CD14-positive monocyte (primary cell): Measurements from ENCODE around the gene EIF4B. TPM values are rescaled to one million over a fixed set of nuclear protein-coding genes. Genes with fewer than 3 reads are reported as not detected.
A peak's percentile ranks its signal among the peaks of the same experiment; 100 is the strongest.

Experiments
- DNase-seq, 3 donors: peaks; one replicate each; pipeline ENCODE4 v3.0.0-alpha.2; 2011 to 2022
- H2AFZ ChIP-seq: 2 replicates; pipeline ENCODE4 v1.6.0; 2012; ENCODE audit warnings: mild to moderate bottlenecking, low read depth, low read length, inconsistent platforms; ENCODE audit not compliant: insufficient read depth, poor library complexity, severe bottlenecking
- H3K27ac ChIP-seq, 2 donors: 1 replicate in 1 of 2; 2 replicates in 1 of 2; pipeline ENCODE4 v1.5.1; 2012 to 2013; ENCODE audit warnings: low read length in 2 of 2, control low read depth in 1 of 2, inconsistent platforms in 1 of 2, low read depth in 1 of 2, mild to moderate bottlenecking in 1 of 2
- H3K27me3 ChIP-seq, 2 donors: one replicate each; pipeline versions ENCODE4 v1.6.0 to v1.6.1; 2011 to 2013; ENCODE audit warnings: low read length in 2 of 2; ENCODE audit not compliant: control insufficient read depth in 2 of 2, insufficient read depth in 2 of 2
- H3K36me3 ChIP-seq, 2 donors: replicated peaks in 1 of 2; 1 replicate in 1 of 2; 2 replicates in 1 of 2; pipeline versions ENCODE4 v1.5.1 to v1.6.1; 2012 to 2013; ENCODE audit warnings: low read length in 2 of 2, control low read depth in 1 of 2, inconsistent platforms in 1 of 2, mild to moderate bottlenecking in 1 of 2; ENCODE audit not compliant: insufficient read depth in 2 of 2, control insufficient read depth in 1 of 2
- H3K4me1 ChIP-seq, 2 donors: 1 replicate in 1 of 2; 2 replicates in 1 of 2; pipeline versions ENCODE4 v1.5.1 to v1.6.1; 2012 to 2013; ENCODE audit warnings: low read length in 2 of 2, control low read depth in 1 of 2, inconsistent platforms in 1 of 2, mild to moderate bottlenecking in 1 of 2, moderate library complexity in 1 of 2; ENCODE audit not compliant: insufficient read depth in 2 of 2, control insufficient read depth in 1 of 2
- H3K4me2 ChIP-seq: replicated peaks from 2 replicates; pipeline ENCODE3; 2012; ENCODE audit warnings: low read length, moderate library complexity, mild to moderate bottlenecking; ENCODE audit not compliant: poor library complexity, severe bottlenecking; ENCODE audit errors: extremely low read depth
- H3K4me3 ChIP-seq, 3 experiments: fragments of 200-600 bp in 1 of 3; sonication (generic) in 1 of 3; replicated peaks in 1 of 3; 1 replicate in 2 of 3; 2 replicates in 1 of 3; pipeline ENCODE4 v1.5.1; 2011 to 2013; ENCODE audit warnings: low read length in 3 of 3, mild to moderate bottlenecking in 3 of 3, control low read depth in 2 of 3, low read depth in 2 of 3, inconsistent platforms in 1 of 3, moderate library complexity in 1 of 3
- H3K79me2 ChIP-seq: 2 replicates; pipeline ENCODE4 v1.6.0; 2012; ENCODE audit warnings: mild to moderate bottlenecking, control low read depth, inconsistent platforms, low read length, moderate library complexity; ENCODE audit not compliant: insufficient read depth
- H3K9ac ChIP-seq: 2 replicates; pipeline ENCODE4 v1.6.0; 2017; ENCODE audit warnings: low read length, mild to moderate bottlenecking; ENCODE audit not compliant: insufficient read depth, poor library complexity, severe bottlenecking
- H3K9me3 ChIP-seq, 2 donors: replicated peaks in 1 of 2; 1 replicate in 1 of 2; 2 replicates in 1 of 2; pipeline versions ENCODE4 v1.5.1 to v1.6.1; 2012 to 2013; ENCODE audit warnings: low read length in 2 of 2, control low read depth in 1 of 2; ENCODE audit not compliant: control insufficient read depth in 1 of 2, insufficient read depth in 1 of 2
- H4K20me1 ChIP-seq: 2 replicates; pipeline ENCODE4 v1.6.0; 2012; ENCODE audit warnings: mild to moderate bottlenecking, low read length, control low read depth, moderate library complexity; ENCODE audit not compliant: insufficient read depth
- H3K27ac Mint-ChIP-seq, 7 donors: one replicate each; pipeline ENCODE4 v1.8.0; 2020; ENCODE audit warnings: mild to moderate bottlenecking in 7 of 7, mixed read lengths in 7 of 7, moderate library complexity in 6 of 7, inconsistent platforms in 2 of 7
- H3K27me3 Mint-ChIP-seq, 3 donors: one replicate each; pipeline ENCODE4 v1.8.0; 2021 to 2022; ENCODE audit warnings: low read depth in 3 of 3, mild to moderate bottlenecking in 3 of 3, mixed read lengths in 3 of 3, moderate library complexity in 3 of 3, inconsistent platforms in 1 of 3
- H3K36me3 Mint-ChIP-seq, 2 donors: one replicate each; pipeline ENCODE4 v1.8.0; 2020; ENCODE audit warnings: mixed read lengths in 2 of 2, inconsistent platforms in 1 of 2, mild to moderate bottlenecking in 1 of 2
- H3K4me1 Mint-ChIP-seq: one replicate; pipeline ENCODE4 v1.8.0; 2020; ENCODE audit warnings: mild to moderate bottlenecking, mixed read lengths
- H3K4me3 Mint-ChIP-seq, 2 donors: one replicate each; pipeline ENCODE4 v1.8.0; 2020; ENCODE audit warnings: mild to moderate bottlenecking in 2 of 2, mixed read lengths in 2 of 2, moderate library complexity in 1 of 2
- H3K9me3 Mint-ChIP-seq, 7 donors: one replicate each; pipeline ENCODE4 v1.8.0; 2020 to 2022; ENCODE audit warnings: mixed read lengths in 7 of 7, mild to moderate bottlenecking in 6 of 7, moderate library complexity in 6 of 7, inconsistent platforms in 2 of 7
- WGBS: methylation state at CpG from one replicate; pipeline ENCODE4 v1.1.5; 2013; ENCODE audit warnings: missing lambda C conversion rate; ENCODE audit not compliant: insufficient coverage; 5-methylcytosine and 5-hydroxymethylcytosine counted together
- intact Hi-C, 2 donors: fragments of 100-400 bp; cut with micrococcal nuclease; formaldehyde crosslinking; loops; one replicate each; pipeline versions ENCODE4 v1.15.0 to v1.15.1; 2023
- polyA plus RNA-seq, 3 donors: library from polyadenylated mRNA; depleted of rRNA in 1 of 3; unstranded in 2 of 3; stranded (reverse) in 1 of 3; fragments of 300-500 nt in 2 of 3; fragments of >200 nt in 1 of 3; fragmentation: Illumina TruSeq in 2 of 3; gene quantifications; 1 replicate in 2 of 3; 2 replicates in 1 of 3; pipeline ENCODE4 v1.2.3, GENCODE V29; 2012 to 2021
- TF ChIP-seq, protein P1 (sequence below): fragments of 200-600 bp; IDR thresholded peaks from one replicate; pipeline ENCODE4 v1.8.0; 2022; ENCODE audit warnings: antibody characterized with exemption, mild to moderate bottlenecking

The EIF4B gene
- polyA plus RNA-seq, 3 donors = 41.2 to 185 (median 58.6) TPM

GRCh38 chr12:53074999-53075370, 68.7 kb downstream of the EIF4B start:
- no peak for DNase-seq
- H3K36me3 ChIP-seq = peaks cover 53 to 66% of the 10 kb centered on the region in 2 donors
- no peak overlapping the region for H3K4me3 ChIP-seq
- H3K9me3 Mint-ChIP-seq = no peaks in the 10 kb centered on the region
- H2AFZ ChIP-seq = no peak overlapping the region
- no peaks in the 10 kb centered on the region for H3K9me3 ChIP-seq
- H3K36me3 Mint-ChIP-seq = peaks cover 67 to 72% of the 10 kb centered on the region in 2 donors
- no peak overlapping the region for H3K4me2 ChIP-seq
- no peak overlapping the region for H3K27ac ChIP-seq
- peaks cover 18% of the 10 kb centered on the region for H4K20me1 ChIP-seq
- H3K27me3 Mint-ChIP-seq = no peaks in the 10 kb centered on the region
- H3K79me2 ChIP-seq = peaks cover 28% of the 10 kb centered on the region
- H3K27me3 ChIP-seq = no peaks in the 10 kb centered on the region
- WGBS = 93% methylated on average over 3 of the region's 3 CpGs
- no peak overlapping the region for H3K9ac ChIP-seq
- peak overlapping the region in 4 of 7 donors; percentile 3 to 51 (median 25) for H3K27ac Mint-ChIP-seq
- intact Hi-C loops = no loop called here
- H3K4me1 Mint-ChIP-seq = peaks cover 54% of the 10 kb centered on the region
- H3K4me3 Mint-ChIP-seq = no peak overlapping the region
- TF ChIP-seq, protein P1, sequence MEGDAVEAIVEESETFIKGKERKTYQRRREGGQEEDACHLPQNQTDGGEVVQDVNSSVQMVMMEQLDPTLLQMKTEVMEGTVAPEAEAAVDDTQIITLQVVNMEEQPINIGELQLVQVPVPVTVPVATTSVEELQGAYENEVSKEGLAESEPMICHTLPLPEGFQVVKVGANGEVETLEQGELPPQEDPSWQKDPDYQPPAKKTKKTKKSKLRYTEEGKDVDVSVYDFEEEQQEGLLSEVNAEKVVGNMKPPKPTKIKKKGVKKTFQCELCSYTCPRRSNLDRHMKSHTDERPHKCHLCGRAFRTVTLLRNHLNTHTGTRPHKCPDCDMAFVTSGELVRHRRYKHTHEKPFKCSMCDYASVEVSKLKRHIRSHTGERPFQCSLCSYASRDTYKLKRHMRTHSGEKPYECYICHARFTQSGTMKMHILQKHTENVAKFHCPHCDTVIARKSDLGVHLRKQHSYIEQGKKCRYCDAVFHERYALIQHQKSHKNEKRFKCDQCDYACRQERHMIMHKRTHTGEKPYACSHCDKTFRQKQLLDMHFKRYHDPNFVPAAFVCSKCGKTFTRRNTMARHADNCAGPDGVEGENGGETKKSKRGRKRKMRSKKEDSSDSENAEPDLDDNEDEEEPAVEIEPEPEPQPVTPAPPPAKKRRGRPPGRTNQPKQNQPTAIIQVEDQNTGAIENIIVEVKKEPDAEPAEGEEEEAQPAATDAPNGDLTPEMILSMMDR = no peak
- peaks cover 41 to 57% of the 10 kb centered on the region in 2 donors for H3K4me1 ChIP-seq

DNA sequence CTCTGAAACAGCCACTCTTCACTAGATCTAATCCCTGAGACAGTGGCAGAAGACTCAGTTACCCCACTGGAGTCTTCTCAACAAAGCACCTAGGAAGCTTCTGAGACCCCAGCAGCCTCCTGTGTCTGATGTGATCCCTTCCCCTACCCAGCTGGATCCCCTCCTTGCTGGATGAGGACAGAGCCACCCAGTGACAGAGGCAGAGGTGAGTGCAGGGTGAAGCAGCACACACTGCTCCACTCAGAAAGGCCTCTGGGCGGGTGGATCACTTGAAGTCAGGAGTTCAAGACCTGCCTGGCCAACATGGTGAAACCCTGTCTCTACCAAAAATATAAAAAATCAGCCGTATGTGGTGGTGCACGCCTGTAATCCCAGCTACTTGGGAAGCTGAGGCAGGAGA, 70.2 kb downstream of the EIF4B start:
- no peak overlapping the region for H3K27ac Mint-ChIP-seq
- H3K4me3 Mint-ChIP-seq = no peak overlapping the region
- intact Hi-C loops = no loop called here
- Histone ChIP-seq H3K4me1 (peaks cover 43 to 59% of the 10 kb centered on the region in 2 donors), H3K9me3 (no peaks in the 10 kb centered on the region), H2AFZ (no peak overlapping the region), H3K27ac (no peak overlapping the region), H4K20me1 (peaks cover 10% of the 10 kb centered on the region), H3K4me2 (no peak overlapping the region), H3K9ac (no peak overlapping the region), H3K4me3 (no peak overlapping the region), H3K27me3 (no peaks in the 10 kb centered on the region), H3K36me3 (peaks cover 39 to 51% of the 10 kb centered on the region in 2 donors), H3K79me2 (peaks cover 28% of the 10 kb centered on the region)
- no peak for DNase-seq
- peaks cover 0 to 2% (median under 1%) of the 10 kb centered on the region in 3 donors for H3K27me3 Mint-ChIP-seq
- peaks cover 53% of the 10 kb centered on the region for H3K4me1 Mint-ChIP-seq
- peaks cover 52 to 57% of the 10 kb centered on the region in 2 donors for H3K36me3 Mint-ChIP-seq
- TF ChIP-seq, protein P1 = no peak
- WGBS = 83% methylated on average over 2 of the region's 3 CpGs
- no peaks in the 10 kb centered on the region for H3K9me3 Mint-ChIP-seq
